Choroid plexus epithelial cell (primary cell): Measurements from ENCODE around the gene CDH13.

ENCODE experiments used
- DNase-seq: peaks from one replicate; pipeline ENCODE4 v3.0.0-alpha.2; 2010; ENCODE audit warnings: low read depth
- H3K4me3 ChIP-seq: 2 replicates; pipeline ENCODE4 v1.5.1; 2011; ENCODE audit warnings: low read depth, mild to moderate bottlenecking, control low read depth, low read length, moderate library complexity
- TF ChIP-seq, protein P1 (sequence below): conservative IDR thresholded peaks from 2 replicates; pipeline ENCODE4 v1.5.1; 2011; ENCODE audit warnings: low read depth, mild to moderate bottlenecking, control low read depth, inconsistent platforms, low read length, moderate library complexity

The CDH13 gene

GRCh38 chr16:82783933-82784572 lies 157.3 kb downstream of the CDH13 start:
- TF ChIP-seq, protein P1, sequence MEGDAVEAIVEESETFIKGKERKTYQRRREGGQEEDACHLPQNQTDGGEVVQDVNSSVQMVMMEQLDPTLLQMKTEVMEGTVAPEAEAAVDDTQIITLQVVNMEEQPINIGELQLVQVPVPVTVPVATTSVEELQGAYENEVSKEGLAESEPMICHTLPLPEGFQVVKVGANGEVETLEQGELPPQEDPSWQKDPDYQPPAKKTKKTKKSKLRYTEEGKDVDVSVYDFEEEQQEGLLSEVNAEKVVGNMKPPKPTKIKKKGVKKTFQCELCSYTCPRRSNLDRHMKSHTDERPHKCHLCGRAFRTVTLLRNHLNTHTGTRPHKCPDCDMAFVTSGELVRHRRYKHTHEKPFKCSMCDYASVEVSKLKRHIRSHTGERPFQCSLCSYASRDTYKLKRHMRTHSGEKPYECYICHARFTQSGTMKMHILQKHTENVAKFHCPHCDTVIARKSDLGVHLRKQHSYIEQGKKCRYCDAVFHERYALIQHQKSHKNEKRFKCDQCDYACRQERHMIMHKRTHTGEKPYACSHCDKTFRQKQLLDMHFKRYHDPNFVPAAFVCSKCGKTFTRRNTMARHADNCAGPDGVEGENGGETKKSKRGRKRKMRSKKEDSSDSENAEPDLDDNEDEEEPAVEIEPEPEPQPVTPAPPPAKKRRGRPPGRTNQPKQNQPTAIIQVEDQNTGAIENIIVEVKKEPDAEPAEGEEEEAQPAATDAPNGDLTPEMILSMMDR = no peak
- no peak for DNase-seq
- no peak overlapping the region for H3K4me3 ChIP-seq

GRCh38 chr16:82784573-82784968 lies 157.8 kb downstream of the CDH13 start:
- TF ChIP-seq, protein P1 = no peak
- no peak for DNase-seq
- H3K4me3 ChIP-seq = no peak overlapping the region

DNA sequence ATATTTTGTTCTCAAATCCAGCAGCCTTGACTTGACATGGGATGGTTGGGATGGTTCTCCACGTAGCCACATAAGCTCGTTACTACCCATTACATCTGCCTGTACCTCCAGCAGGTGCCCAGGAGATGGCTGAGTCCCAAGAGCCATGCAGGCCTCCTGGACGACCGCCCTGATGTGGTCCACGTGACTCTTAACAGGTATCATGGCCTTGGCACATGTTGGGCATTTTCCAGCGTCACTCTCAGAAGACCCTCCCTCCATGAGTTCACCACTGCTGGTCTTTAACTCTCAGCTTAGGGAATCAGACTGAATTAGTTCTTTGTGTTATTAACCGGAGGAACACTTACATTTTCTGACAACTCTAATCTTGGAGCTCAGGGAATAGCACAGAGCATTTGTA lies 161.5 kb downstream of the CDH13 start:
- no peak overlapping the region for H3K4me3 ChIP-seq
- TF ChIP-seq, protein P1 = no peak
- DNase-seq = no peak

DNA sequence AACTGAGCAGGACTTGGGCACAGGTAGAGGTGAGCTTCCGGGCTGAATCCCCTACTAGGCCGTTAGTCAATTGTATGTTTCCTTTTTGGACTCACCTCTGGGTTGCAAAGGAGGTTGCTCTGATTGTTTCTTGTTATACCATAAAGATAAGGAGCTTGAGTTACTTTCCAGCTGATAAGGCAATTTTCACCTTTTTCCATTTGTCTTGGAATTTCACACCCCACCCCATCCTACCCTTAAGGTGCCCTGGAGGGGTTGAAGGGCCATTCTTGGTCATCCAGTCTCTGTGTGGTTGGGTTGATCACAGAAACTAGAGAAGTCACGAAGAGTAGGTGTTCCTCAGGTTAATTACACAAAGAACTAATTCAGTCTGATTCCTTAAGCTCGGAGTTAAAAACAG lies 162.2 kb downstream of the CDH13 start:
- DNase-seq = no peak
- TF ChIP-seq, protein P1 = no peak
- no peak overlapping the region for H3K4me3 ChIP-seq

DNA sequence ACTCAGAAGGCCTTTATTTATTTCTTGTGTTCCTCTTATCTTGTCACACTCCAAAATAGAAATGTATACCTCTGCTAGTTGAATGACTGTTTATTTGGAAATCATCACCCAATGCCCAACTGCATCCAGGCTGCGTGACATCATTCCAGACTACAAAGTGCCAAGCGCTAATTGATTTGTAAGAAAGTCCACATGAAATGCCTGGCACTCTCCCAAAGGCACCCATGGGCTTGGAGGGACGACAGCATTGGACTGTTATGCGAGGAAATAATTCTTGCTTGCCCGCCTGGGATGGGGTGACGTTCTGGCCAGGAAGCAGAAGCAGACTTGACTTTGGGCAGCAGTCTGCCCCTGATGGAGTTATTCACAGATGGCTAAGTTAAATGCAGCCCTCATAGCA lies 165.9 kb downstream of the CDH13 start:
- DNase-seq = no peak
- TF ChIP-seq, protein P1 = no peak
- no peak overlapping the region for H3K4me3 ChIP-seq

- H3K4me3 ChIP-seq = no peak overlapping the region
- TF ChIP-seq, protein P1 = no peak
- no peak for DNase-seq
These were observed 166.9 kb downstream of the CDH13 start for GRCh38 chr16:82793528-82794245.

DNA sequence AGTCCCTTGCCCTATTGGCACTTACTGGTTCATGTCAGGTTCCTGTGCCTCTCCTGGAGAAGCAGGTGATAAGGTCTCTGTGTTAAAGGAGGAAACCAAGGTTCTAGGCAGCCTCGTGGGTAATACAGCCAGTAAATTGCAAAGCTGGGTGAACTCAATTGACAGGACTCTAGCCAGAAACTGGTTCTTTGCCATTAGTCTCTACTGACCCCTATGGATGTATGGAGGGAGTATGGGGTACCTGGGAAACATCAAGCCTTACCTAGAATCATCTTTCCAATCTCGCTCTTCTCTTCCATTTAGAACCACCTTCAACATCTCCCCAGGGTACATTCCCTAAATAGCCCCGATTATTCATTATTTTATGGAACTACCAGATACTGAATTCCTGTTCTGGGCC lies 169.3 kb downstream of the CDH13 start:
- no peak for DNase-seq
- TF ChIP-seq, protein P1 = peak; percentile 14
- no peak overlapping the region for H3K4me3 ChIP-seq
